ENCODE measurements around the gene PASK. TPM values are rescaled to one million over a fixed set of nuclear protein-coding genes. Genes with fewer than 3 reads are reported as not detected.

The PASK gene
- total and polyA plus RNA-seq, 2 donors (not counting 1 experiment from before 2014, with no cell fraction given), result 48.2 to 144 TPM

GRCh38 chr2:241116606-241117560 lies 32.4 kb downstream of the PASK start:
- H3K79me2 ChIP-seq (ENCODE audit: control insufficient read depth, insufficient read depth, low read length), result peaks cover 4% of the 10 kb centered on the region
- TF ChIP-seq EZH2 (IDR thresholded peaks at IDR 0.05; ENCODE audit: borderline replicate concordance, insufficient read depth, low read depth, low read length, poor library complexity, severe bottlenecking) (no peak), CTCF (IDR thresholded peaks at IDR 0.05) (no peak)
- ATAC-seq (ENCODE audit: low read depth) (no peak), DNase-seq (no peak)
- CTCF ChIA-PET, result no interaction called here
- H4K20me1 ChIP-seq (ENCODE audit: control insufficient read depth, insufficient read depth, low read length, poor library complexity, severe bottlenecking), result no peaks in the 10 kb centered on the region
- H3K9ac ChIP-seq (ENCODE audit: low read length), result no peak overlapping the region
- H3K27ac ChIP-seq (ENCODE audit: low read length in 2 of 2), result no peak overlapping the region
- Mint-ChIP-seq H3K27me3 (no peaks in the 10 kb centered on the region), H3K27ac (no peak overlapping the region), H3K4me1 (peaks cover 13% of the 10 kb centered on the region), H3K4me3 (no peak overlapping the region), H3K9me3 (ENCODE audit: insufficient read depth) (no peaks in the 10 kb centered on the region)
- peaks cover 4 to 42% of the 10 kb centered on the region in 2 experiments for H3K36me3 ChIP-seq (replicated peaks in 1 of 2; ENCODE audit: control extremely low read depth in 1 of 2, control insufficient read depth in 1 of 2, extremely low read depth in 1 of 2, insufficient read depth in 2 of 2, low read length in 1 of 2)
- H3K4me1 ChIP-seq (ENCODE audit: control insufficient read depth in 2 of 2, insufficient read depth in 2 of 2, low read length in 2 of 2), result peaks cover 0 to 12% of the 10 kb centered on the region in 2 donors
- H3K9me3 ChIP-seq (ENCODE audit: control extremely low read depth in 1 of 3, control insufficient read depth in 2 of 3, insufficient read depth in 1 of 3, low read length in 2 of 3), result peaks cover 0 to 1% (median 0%) of the 10 kb centered on the region in 3 donors
- no peak overlapping the region for H2AFZ ChIP-seq (ENCODE audit: insufficient read depth, low read depth, low read length, poor library complexity, severe bottlenecking)
- no peaks in the 10 kb centered on the region for H3K27me3 ChIP-seq (replicated peaks in 1 of 4; ENCODE audit: control extremely low read depth in 1 of 4, control insufficient read depth in 3 of 4, insufficient read depth in 4 of 4, low read length in 3 of 4)
- no peak overlapping the region for H3K4me2 ChIP-seq (replicated peaks; ENCODE audit: low read depth, low read length, poor library complexity, severe bottlenecking)
- POLR2A ChIA-PET, result no interaction called here
- intact Hi-C loops (cut with micrococcal nuclease), result no loop called here
- 98% methylated on average over 31 of the region's 32 CpGs for WGBS (ENCODE audit: insufficient coverage)
- no peak overlapping the region for H3K4me3 ChIP-seq (ENCODE audit: control extremely low read depth in 1 of 5, extremely low read depth in 1 of 5, insufficient read depth in 1 of 5, low read depth in 2 of 5, low read length in 4 of 5)

GRCh38 chr2:241115361-241115760 lies 33.9 kb downstream of the PASK start:
- Histone ChIP-seq H3K4me1 (ENCODE audit: control insufficient read depth in 2 of 2, insufficient read depth in 2 of 2, low read length in 2 of 2) (peaks cover 13 to 27% of the 10 kb centered on the region in 2 donors), H3K27me3 (replicated peaks in 1 of 4; ENCODE audit: control extremely low read depth in 1 of 4, control insufficient read depth in 3 of 4, insufficient read depth in 4 of 4, low read length in 3 of 4) (no peaks in the 10 kb centered on the region), H3K9me3 (ENCODE audit: control extremely low read depth in 1 of 3, control insufficient read depth in 2 of 3, insufficient read depth in 1 of 3, low read length in 2 of 3) (no peaks in the 10 kb centered on the region), H3K4me3 (ENCODE audit: control extremely low read depth in 1 of 5, extremely low read depth in 1 of 5, insufficient read depth in 1 of 5, low read depth in 2 of 5, low read length in 4 of 5) (no peak overlapping the region), H3K36me3 (replicated peaks in 1 of 2; ENCODE audit: control extremely low read depth in 1 of 2, control insufficient read depth in 1 of 2, extremely low read depth in 1 of 2, insufficient read depth in 2 of 2, low read length in 1 of 2) (peaks cover under 1 to 34% of the 10 kb centered on the region in 2 experiments), H3K79me2 (ENCODE audit: control insufficient read depth, insufficient read depth, low read length) (peaks cover 4% of the 10 kb centered on the region), H4K20me1 (ENCODE audit: control insufficient read depth, insufficient read depth, low read length, poor library complexity, severe bottlenecking) (no peaks in the 10 kb centered on the region), H3K4me2 (replicated peaks; ENCODE audit: low read depth, low read length, poor library complexity, severe bottlenecking) (no peak overlapping the region), H3K9ac (ENCODE audit: low read length) (no peak overlapping the region), H3K27ac (ENCODE audit: low read length in 2 of 2) (no peak overlapping the region), H2AFZ (ENCODE audit: insufficient read depth, low read depth, low read length, poor library complexity, severe bottlenecking) (no peak overlapping the region)
- Mint-ChIP-seq H3K4me1 (peaks cover 28% of the 10 kb centered on the region), H3K27me3 (no peaks in the 10 kb centered on the region), H3K9me3 (ENCODE audit: insufficient read depth) (no peaks in the 10 kb centered on the region), H3K27ac (no peak overlapping the region), H3K4me3 (no peak overlapping the region)
- no peak for ATAC-seq (ENCODE audit: low read depth)
- TF ChIP-seq EZH2 (IDR thresholded peaks at IDR 0.05; ENCODE audit: borderline replicate concordance, insufficient read depth, low read depth, low read length, poor library complexity, severe bottlenecking) (no peak), CTCF (IDR thresholded peaks at IDR 0.05) (no peak)
- ChIA-PET CTCF (no interaction called here), POLR2A (no interaction called here)
- intact Hi-C loops (cut with micrococcal nuclease), result no loop called here
- WGBS (ENCODE audit: insufficient coverage), result 99% methylated on average over 8 of the region's 8 CpGs
- no peak for DNase-seq

All from B cell (primary cell).